ENCODE results near the gene ZFR2.

ZFR2 gene

GRCh38 chr19:3866910-3867638, 1.8 kb downstream of the ZFR2 start:
- no peak overlapping the region for H3K4me3 ChIP-seq (ENCODE audit: low read depth, low read length)
- peaks cover 11% of the 10 kb centered on the region for H3K27me3 ChIP-seq (ENCODE audit: control insufficient read depth, insufficient read depth, low read length)
- no peaks in the 10 kb centered on the region for H3K36me3 ChIP-seq (ENCODE audit: control insufficient read depth, insufficient read depth, low read length)
- peaks cover 4% of the 10 kb centered on the region for H3K4me1 ChIP-seq (ENCODE audit: control insufficient read depth, insufficient read depth, low read length)
- H3K9ac ChIP-seq (ENCODE audit: low read depth, low read length): no peak overlapping the region
- H3K9me3 ChIP-seq (ENCODE audit: control insufficient read depth, insufficient read depth, low read length): peaks cover 5% of the 10 kb centered on the region

- H3K4me3 ChIP-seq (ENCODE audit: low read depth, low read length): no peak overlapping the region
- H3K9ac ChIP-seq (ENCODE audit: low read depth, low read length): no peak overlapping the region
- H3K27me3 ChIP-seq (ENCODE audit: control insufficient read depth, insufficient read depth, low read length): no peaks in the 10 kb centered on the region
- H3K4me1 ChIP-seq (ENCODE audit: control insufficient read depth, insufficient read depth, low read length): peaks cover 4% of the 10 kb centered on the region
- no peaks in the 10 kb centered on the region for H3K9me3 ChIP-seq (ENCODE audit: control insufficient read depth, insufficient read depth, low read length)
- no peaks in the 10 kb centered on the region for H3K36me3 ChIP-seq (ENCODE audit: control insufficient read depth, insufficient read depth, low read length)
These were observed 5.2 kb downstream of the ZFR2 start for GRCh38 chr19:3863648-3864047.

- Histone ChIP-seq H3K9me3 (ENCODE audit: control insufficient read depth, insufficient read depth, low read length) (no peaks in the 10 kb centered on the region), H3K27me3 (ENCODE audit: control insufficient read depth, insufficient read depth, low read length) (no peaks in the 10 kb centered on the region), H3K9ac (ENCODE audit: low read depth, low read length) (no peak overlapping the region), H3K4me3 (ENCODE audit: low read depth, low read length) (no peak overlapping the region), H3K36me3 (ENCODE audit: control insufficient read depth, insufficient read depth, low read length) (no peaks in the 10 kb centered on the region), H3K4me1 (ENCODE audit: control insufficient read depth, insufficient read depth, low read length) (peaks cover 2% of the 10 kb centered on the region)
These were observed 5.9 kb downstream of the ZFR2 start for GRCh38 chr19:3862826-3863500.

GRCh38 chr19:3860499-3860898, 8.3 kb downstream of the ZFR2 start:
- Histone ChIP-seq H3K27me3 (ENCODE audit: control insufficient read depth, insufficient read depth, low read length) (no peaks in the 10 kb centered on the region), H3K36me3 (ENCODE audit: control insufficient read depth, insufficient read depth, low read length) (no peaks in the 10 kb centered on the region), H3K4me3 (ENCODE audit: low read depth, low read length) (no peak overlapping the region), H3K4me1 (ENCODE audit: control insufficient read depth, insufficient read depth, low read length) (no peaks in the 10 kb centered on the region), H3K9me3 (ENCODE audit: control insufficient read depth, insufficient read depth, low read length) (no peaks in the 10 kb centered on the region), H3K9ac (ENCODE audit: low read depth, low read length) (no peak overlapping the region)

- no peaks in the 10 kb centered on the region for H3K36me3 ChIP-seq (ENCODE audit: control insufficient read depth, insufficient read depth, low read length)
- no peak overlapping the region for H3K4me3 ChIP-seq (ENCODE audit: low read depth, low read length)
- H3K27me3 ChIP-seq (ENCODE audit: control insufficient read depth, insufficient read depth, low read length): no peaks in the 10 kb centered on the region
- H3K9ac ChIP-seq (ENCODE audit: low read depth, low read length): no peak overlapping the region
- H3K4me1 ChIP-seq (ENCODE audit: control insufficient read depth, insufficient read depth, low read length): no peaks in the 10 kb centered on the region
- peaks cover under 1% of the 10 kb centered on the region for H3K9me3 ChIP-seq (ENCODE audit: control insufficient read depth, insufficient read depth, low read length)
These were observed 11.3 kb downstream of the ZFR2 start for GRCh38 chr19:3857449-3858003.

GRCh38 chr19:3855320-3855719, 13.5 kb downstream of the ZFR2 start:
- Histone ChIP-seq H3K4me3 (ENCODE audit: low read depth, low read length) (no peak overlapping the region), H3K9ac (ENCODE audit: low read depth, low read length) (no peak overlapping the region), H3K36me3 (ENCODE audit: control insufficient read depth, insufficient read depth, low read length) (peaks cover 8% of the 10 kb centered on the region), H3K9me3 (ENCODE audit: control insufficient read depth, insufficient read depth, low read length) (peaks cover 9% of the 10 kb centered on the region), H3K4me1 (ENCODE audit: control insufficient read depth, insufficient read depth, low read length) (no peaks in the 10 kb centered on the region), H3K27me3 (ENCODE audit: control insufficient read depth, insufficient read depth, low read length) (no peaks in the 10 kb centered on the region)

- H3K4me3 ChIP-seq (ENCODE audit: low read depth, low read length): no peak overlapping the region
- H3K9me3 ChIP-seq (ENCODE audit: control insufficient read depth, insufficient read depth, low read length): peaks cover 9% of the 10 kb centered on the region
- no peaks in the 10 kb centered on the region for H3K27me3 ChIP-seq (ENCODE audit: control insufficient read depth, insufficient read depth, low read length)
- H3K9ac ChIP-seq (ENCODE audit: low read depth, low read length): no peak overlapping the region
- H3K4me1 ChIP-seq (ENCODE audit: control insufficient read depth, insufficient read depth, low read length): no peaks in the 10 kb centered on the region
- peaks cover 8% of the 10 kb centered on the region for H3K36me3 ChIP-seq (ENCODE audit: control insufficient read depth, insufficient read depth, low read length)
These were observed 16.1 kb downstream of the ZFR2 start for GRCh38 chr19:3852614-3853254.

- H3K9me3 ChIP-seq (ENCODE audit: control insufficient read depth, insufficient read depth, low read length): peaks cover 9% of the 10 kb centered on the region
- peaks cover 8% of the 10 kb centered on the region for H3K36me3 ChIP-seq (ENCODE audit: control insufficient read depth, insufficient read depth, low read length)
- H3K4me1 ChIP-seq (ENCODE audit: control insufficient read depth, insufficient read depth, low read length): no peaks in the 10 kb centered on the region
- no peak overlapping the region for H3K9ac ChIP-seq (ENCODE audit: low read depth, low read length)
- no peak overlapping the region for H3K4me3 ChIP-seq (ENCODE audit: low read depth, low read length)
- no peaks in the 10 kb centered on the region for H3K27me3 ChIP-seq (ENCODE audit: control insufficient read depth, insufficient read depth, low read length)
These were observed 16.7 kb downstream of the ZFR2 start for GRCh38 chr19:3852177-3852511.

GRCh38 chr19:3851254-3852176, 17.3 kb downstream of the ZFR2 start:
- Histone ChIP-seq H3K27me3 (ENCODE audit: control insufficient read depth, insufficient read depth, low read length) (no peaks in the 10 kb centered on the region), H3K9me3 (ENCODE audit: control insufficient read depth, insufficient read depth, low read length) (peaks cover 9% of the 10 kb centered on the region), H3K4me1 (ENCODE audit: control insufficient read depth, insufficient read depth, low read length) (no peaks in the 10 kb centered on the region), H3K9ac (ENCODE audit: low read depth, low read length) (no peak overlapping the region), H3K36me3 (ENCODE audit: control insufficient read depth, insufficient read depth, low read length) (peaks cover 8% of the 10 kb centered on the region), H3K4me3 (ENCODE audit: low read depth, low read length) (no peak overlapping the region)

GRCh38 chr19:3850320-3850972, 18.4 kb downstream of the ZFR2 start:
- Histone ChIP-seq H3K9me3 (ENCODE audit: control insufficient read depth, insufficient read depth, low read length) (peaks cover 9% of the 10 kb centered on the region), H3K36me3 (ENCODE audit: control insufficient read depth, insufficient read depth, low read length) (peaks cover 8% of the 10 kb centered on the region), H3K9ac (ENCODE audit: low read depth, low read length) (no peak overlapping the region), H3K27me3 (ENCODE audit: control insufficient read depth, insufficient read depth, low read length) (no peaks in the 10 kb centered on the region), H3K4me1 (ENCODE audit: control insufficient read depth, insufficient read depth, low read length) (no peaks in the 10 kb centered on the region), H3K4me3 (ENCODE audit: low read depth, low read length) (no peak overlapping the region)

GRCh38 chr19:3849787-3850186, 19.1 kb downstream of the ZFR2 start:
- Histone ChIP-seq H3K9ac (ENCODE audit: low read depth, low read length) (no peak overlapping the region), H3K9me3 (ENCODE audit: control insufficient read depth, insufficient read depth, low read length) (peaks cover 9% of the 10 kb centered on the region), H3K27me3 (ENCODE audit: control insufficient read depth, insufficient read depth, low read length) (no peaks in the 10 kb centered on the region), H3K4me1 (ENCODE audit: control insufficient read depth, insufficient read depth, low read length) (no peaks in the 10 kb centered on the region), H3K36me3 (ENCODE audit: control insufficient read depth, insufficient read depth, low read length) (peaks cover 8% of the 10 kb centered on the region), H3K4me3 (ENCODE audit: low read depth, low read length) (no peak overlapping the region)

Measured in iPS-15b (cell line).